Stimulated activated CD8-positive, alpha-beta memory T cell treated with anti-CD3 and anti-CD28 coated beads, Interleukin-15, amount 100 ng/mL, for 4 hours (primary cell): ENCODE measurements around the gene MPPED2.

Experiments used
- DNase-seq, 2 donors: peaks; one replicate each; pipeline ENCODE4 v3.0.0-alpha.2; 2020; ENCODE audit warnings: low read depth in 2 of 2

MPPED2 gene, protein sequence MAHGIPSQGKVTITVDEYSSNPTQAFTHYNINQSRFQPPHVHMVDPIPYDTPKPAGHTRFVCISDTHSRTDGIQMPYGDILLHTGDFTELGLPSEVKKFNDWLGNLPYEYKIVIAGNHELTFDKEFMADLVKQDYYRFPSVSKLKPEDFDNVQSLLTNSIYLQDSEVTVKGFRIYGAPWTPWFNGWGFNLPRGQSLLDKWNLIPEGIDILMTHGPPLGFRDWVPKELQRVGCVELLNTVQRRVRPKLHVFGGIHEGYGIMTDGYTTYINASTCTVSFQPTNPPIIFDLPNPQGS

GRCh38 chr11:30586251-30587144 lies at the start of gene MPPED2:
Gene MPPED2 (minus strand): TSS chr11:30586353. CDS start chr11:30580373, 5,980 bp downstream.
- no peak for DNase-seq

- no peak for DNase-seq
These were observed 49.3 kb upstream of the MPPED2 start for GRCh38 chr11:30635401-30635989.

- DNase-seq: no peak
These were observed 45.0 kb upstream of the MPPED2 start for GRCh38 chr11:30631148-30631547.

GRCh38 chr11:30619767-30620166 lies 33.6 kb upstream of the MPPED2 start:
- DNase-seq: no peak

DNA sequence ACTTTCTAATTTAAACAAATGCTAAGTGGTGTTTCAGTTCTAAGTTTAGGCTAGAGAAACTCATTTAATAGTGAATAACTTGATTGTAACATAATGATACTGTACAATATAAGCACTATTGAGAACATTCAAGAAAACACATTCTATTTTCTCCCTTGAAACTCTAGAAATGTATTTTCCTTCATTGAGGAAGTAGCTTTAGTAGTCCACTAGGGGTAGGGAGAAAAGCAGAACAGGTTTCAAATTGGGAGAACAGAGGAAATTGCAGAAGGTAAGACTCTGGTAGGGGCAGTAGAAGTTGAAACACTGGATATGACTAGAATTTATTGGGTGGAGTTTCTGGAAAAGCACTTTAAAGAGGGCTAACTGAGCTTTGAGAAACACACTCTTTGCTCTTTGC lies 31.6 kb upstream of the MPPED2 start:
- DNase-seq: no peak

DNA sequence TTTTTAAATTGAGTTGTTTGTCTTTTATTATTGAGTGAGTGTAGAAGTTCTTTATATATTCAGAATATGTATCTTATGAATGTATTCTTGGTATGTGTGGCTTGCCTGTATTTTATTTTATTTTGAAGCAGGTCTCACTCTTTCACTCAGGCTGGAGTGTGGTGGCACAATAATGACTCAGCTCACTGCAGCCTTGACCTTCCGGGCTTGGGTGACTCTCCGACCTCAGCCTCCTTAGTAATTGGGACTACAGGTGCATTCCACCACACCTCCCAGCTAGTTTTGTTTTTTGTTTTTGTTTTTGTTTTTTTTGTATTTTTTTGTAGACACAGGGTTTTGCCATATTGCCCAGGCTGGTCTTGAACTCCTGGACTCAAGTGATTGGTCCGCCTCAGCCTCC lies 24.5 kb upstream of the MPPED2 start:
- DNase-seq: no peak

DNA sequence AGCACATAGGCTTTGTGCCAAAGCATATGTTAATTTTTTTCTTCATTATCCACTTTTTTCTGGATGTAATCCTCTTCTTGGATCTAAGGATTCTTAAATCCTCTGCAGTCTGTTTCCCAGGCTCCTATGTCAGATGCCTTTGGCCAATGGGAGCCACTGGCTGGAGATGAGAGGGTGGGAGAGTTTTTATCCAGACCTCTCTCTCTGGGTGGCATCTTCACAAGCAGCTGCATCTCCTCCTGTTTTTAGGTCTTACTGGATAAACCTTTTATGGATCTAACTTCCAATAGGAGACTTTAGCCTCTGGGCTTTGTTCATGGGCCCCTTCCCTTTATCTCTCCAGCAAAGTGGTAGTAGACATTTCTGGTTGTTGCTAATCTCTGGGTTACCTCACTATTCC lies 22.4 kb upstream of the MPPED2 start:
- DNase-seq: no peak

GRCh38 chr11:30605036-30605605 lies 19.0 kb upstream of the MPPED2 start:
- no peak for DNase-seq

DNA sequence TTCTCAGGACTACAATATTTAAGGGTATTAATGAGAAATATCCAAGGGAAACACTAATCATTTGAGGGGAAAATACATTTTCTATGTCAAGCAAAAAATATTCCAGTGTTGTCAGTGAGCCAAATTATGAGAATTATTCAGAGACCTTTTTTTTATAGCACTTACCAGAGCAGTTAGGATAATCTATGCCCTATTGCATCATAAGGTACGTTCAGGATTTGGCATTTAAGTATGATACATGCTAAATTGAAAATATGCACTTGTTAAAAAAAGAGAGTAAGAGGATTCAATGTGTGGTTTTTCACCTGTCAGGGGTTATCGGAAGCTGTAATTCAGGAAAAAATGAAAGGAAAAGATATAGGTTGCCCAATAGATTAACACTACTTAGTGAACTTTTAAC lies 17.2 kb upstream of the MPPED2 start:
- no peak for DNase-seq

GRCh38 chr11:30596832-30597231 lies 10.7 kb upstream of the MPPED2 start:
- DNase-seq: no peak

GRCh38 chr11:30595934-30596333 lies 9.8 kb upstream of the MPPED2 start:
- DNase-seq: no peak

- DNase-seq: no peak
These were observed 8.7 kb upstream of the MPPED2 start for GRCh38 chr11:30594646-30595411.

DNA sequence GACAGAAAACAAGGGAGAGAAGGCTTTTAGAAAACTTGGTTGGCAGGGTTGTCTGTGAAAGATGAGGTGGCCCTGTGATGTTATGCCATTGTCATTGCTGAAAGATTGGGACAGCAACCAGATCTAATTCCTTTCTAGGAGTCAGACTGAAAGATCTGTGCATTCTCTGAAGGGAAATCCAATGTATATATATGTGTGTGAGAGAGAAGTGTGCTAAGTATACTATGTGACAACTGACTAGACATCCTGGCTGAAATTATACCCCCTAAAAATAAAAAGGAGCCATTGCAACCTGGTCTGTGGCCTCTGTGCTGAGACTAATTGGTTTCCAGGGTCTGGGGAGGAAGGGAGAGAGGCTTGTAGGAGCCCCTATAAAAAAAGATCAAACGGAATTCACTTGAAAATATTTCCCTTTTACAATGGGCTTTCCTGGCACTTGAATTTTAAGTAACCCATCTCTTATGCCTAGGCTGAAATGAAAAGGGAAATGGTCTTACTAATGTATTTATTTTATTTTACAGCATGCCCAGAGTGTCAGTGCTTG lies 1.2 kb upstream of the MPPED2 start:
- DNase-seq: no peak

DNA sequence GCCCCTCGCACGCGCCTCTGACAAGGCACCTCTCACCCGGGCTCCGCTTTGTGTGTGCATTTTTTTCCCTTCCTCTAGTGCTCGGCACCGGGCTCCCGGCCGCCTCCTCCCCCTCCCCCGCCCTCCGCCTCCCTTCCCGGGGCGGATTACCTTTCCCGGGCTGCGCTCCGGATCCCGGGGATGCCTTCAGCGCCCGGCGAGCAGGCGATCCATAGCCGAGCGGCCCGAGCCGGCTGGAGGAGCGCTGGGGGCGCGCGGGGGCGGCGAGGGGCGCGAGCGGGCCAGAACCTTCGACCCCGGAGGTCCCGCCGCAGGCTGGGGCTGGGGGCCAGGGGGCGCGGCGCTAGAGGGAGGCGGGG lies 282 bp downstream of the MPPED2 start:
- no peak for DNase-seq

DNA sequence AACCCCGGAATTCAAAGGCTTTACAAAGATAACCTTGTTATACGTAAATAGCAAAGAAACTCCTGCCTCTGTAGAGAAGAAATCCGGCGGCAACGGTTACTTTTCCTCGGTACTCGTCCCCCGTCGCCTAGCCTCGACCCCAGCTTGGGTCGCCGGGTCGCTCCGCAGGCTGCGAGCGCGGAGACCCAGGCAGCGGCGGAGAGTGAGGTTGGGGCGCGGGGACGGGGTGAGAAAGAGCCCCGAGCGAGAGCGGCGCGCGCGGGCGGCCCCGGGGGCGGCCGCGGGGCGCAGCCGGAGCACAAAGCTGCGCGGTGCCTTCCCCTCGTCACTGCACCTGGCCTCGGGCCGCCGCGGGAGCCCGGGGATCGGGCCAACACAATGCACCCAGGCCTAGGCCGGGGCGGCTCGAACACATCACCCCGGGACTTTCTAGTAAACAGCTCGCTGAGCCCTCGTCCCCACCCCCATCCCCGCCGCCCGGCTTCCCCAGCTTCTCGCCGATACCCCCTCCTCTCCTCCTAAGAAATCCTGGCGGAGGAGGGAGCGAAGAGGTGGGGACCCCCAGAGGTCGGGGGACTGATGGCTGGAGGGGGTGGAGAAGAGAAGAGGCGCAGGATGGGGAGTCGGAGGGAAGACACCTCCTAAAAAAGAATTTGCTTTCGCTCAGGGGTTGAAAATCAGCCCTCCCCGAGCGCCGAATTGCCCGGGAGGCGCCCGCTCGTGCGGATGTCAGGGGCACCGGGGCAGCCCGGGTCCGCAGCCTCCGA lies 845 bp downstream of the MPPED2 start:
- DNase-seq: no peak

GRCh38 chr11:30583476-30584280 lies 2.5 kb downstream of the MPPED2 start:
- DNase-seq: no peak

DNA sequence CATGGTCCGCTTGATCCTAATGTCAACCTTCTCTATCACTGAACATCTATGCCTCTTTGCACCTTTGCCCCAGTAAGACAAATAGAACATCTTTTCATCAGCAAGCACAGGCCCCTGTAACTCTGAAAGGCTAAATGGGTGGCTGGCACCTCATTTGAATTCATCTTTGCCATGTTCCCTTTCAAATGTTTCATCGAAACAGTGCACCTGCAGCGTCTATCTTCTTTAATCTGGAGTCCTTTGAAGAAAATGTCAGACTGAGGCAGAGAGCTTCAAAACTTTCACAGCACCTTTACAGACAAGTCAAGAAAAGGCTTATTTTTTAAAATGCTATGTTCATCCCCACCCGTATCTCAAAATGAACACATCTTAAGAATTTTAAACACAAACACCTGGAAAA lies 3.4 kb downstream of the MPPED2 start:
- DNase-seq: no peak

DNA sequence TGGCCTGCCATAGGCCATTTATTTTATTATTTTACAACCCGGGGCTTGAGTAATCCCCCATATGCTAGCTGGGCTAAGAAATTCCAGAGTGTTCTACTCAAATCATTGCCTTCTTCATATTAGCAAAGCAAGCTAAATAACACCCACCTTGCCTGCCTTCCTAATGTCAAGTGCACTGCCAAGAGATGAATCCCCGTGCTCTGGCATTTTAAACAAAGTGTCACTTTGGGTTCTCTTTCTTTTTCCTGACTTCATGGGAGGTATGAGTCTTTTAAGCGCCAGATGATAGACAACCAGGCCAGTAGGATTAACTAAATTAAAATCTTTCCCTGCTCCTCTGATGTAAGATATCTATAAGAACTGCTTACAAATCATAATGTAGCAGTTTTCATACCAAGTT lies 4.5 kb downstream of the MPPED2 start:
- no peak for DNase-seq

DNA sequence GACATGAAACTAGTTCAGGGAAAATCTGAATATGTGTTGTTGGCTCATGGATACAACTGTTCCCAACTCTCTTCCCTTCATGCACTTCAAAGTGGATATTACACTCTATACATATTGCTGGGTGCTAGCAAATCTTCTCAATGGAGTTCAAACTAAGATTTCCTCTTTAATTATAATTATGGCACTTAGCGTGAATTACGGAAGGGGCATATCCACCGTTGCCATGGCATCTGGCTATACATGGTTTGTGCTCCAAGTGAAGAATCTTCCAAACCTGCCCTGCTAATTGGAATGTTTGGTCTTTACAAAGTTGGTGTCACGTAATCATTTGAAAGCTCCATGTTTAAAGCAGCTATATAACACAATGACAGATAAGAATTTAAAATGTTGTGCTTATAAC lies 5.6 kb downstream of the MPPED2 start:
- no peak for DNase-seq
